ENCODE measurements around the gene GNG12.

Gene GNG12

GRCh38 chr1:67755160-67755559 is 78.1 kb downstream of the GNG12 start:
- no peak for TF ChIP-seq MAX (IDR thresholded peaks at IDR 0.05; ENCODE audit: low read depth, low read length)
- TF ChIP-seq POLR2A (IDR thresholded peaks at IDR 0.05; ENCODE audit: extremely low read depth, insufficient read length) = no peak
- TF ChIP-seq MYC (IDR thresholded peaks at IDR 0.05; ENCODE audit: low read depth, low read length) = no peak
- TF ChIP-seq CTCF (IDR thresholded peaks at IDR 0.05; ENCODE audit: low read depth, low read length) = no peak
- no peak for DNase-seq (ENCODE audit: low read depth)
- no peak overlapping the region for H3K4me3 ChIP-seq (ENCODE audit: low read depth, low read length)

GRCh38 chr1:67754526-67754920 is 78.7 kb downstream of the GNG12 start:
- TF ChIP-seq CTCF (IDR thresholded peaks at IDR 0.05; ENCODE audit: low read depth, low read length) (no peak), MAX (IDR thresholded peaks at IDR 0.05; ENCODE audit: low read depth, low read length) (no peak), POLR2A (IDR thresholded peaks at IDR 0.05; ENCODE audit: extremely low read depth, insufficient read length) (no peak), MYC (IDR thresholded peaks at IDR 0.05; ENCODE audit: low read depth, low read length) (no peak)
- no peak for DNase-seq (ENCODE audit: low read depth)
- no peak overlapping the region for H3K4me3 ChIP-seq (ENCODE audit: low read depth, low read length)

- no peak overlapping the region for H3K4me3 ChIP-seq (ENCODE audit: low read depth, low read length)
- DNase-seq (ENCODE audit: low read depth) = no peak
- TF ChIP-seq MAX (IDR thresholded peaks at IDR 0.05; ENCODE audit: low read depth, low read length) = no peak
These were observed 79.3 kb downstream of the GNG12 start for GRCh38 chr1:67753776-67754525.

- H3K4me3 ChIP-seq (ENCODE audit: low read depth, low read length) = no peak overlapping the region
- TF ChIP-seq MYC (IDR thresholded peaks at IDR 0.05; ENCODE audit: low read depth, low read length) (no peak), MAX (IDR thresholded peaks at IDR 0.05; ENCODE audit: low read depth, low read length) (no peak), POLR2A (IDR thresholded peaks at IDR 0.05; ENCODE audit: extremely low read depth, insufficient read length) (no peak), CTCF (IDR thresholded peaks at IDR 0.05; ENCODE audit: low read depth, low read length) (no peak)
These were observed 81.0 kb downstream of the GNG12 start for GRCh38 chr1:67752306-67752705.

GRCh38 chr1:67750691-67751054 is 82.6 kb downstream of the GNG12 start:
- TF ChIP-seq MAX (IDR thresholded peaks at IDR 0.05; ENCODE audit: low read depth, low read length) (no peak), POLR2A (IDR thresholded peaks at IDR 0.05; ENCODE audit: extremely low read depth, insufficient read length) (no peak), MYC (IDR thresholded peaks at IDR 0.05; ENCODE audit: low read depth, low read length) (no peak), CTCF (IDR thresholded peaks at IDR 0.05; ENCODE audit: low read depth, low read length) (no peak)
- no peak for DNase-seq (ENCODE audit: low read depth)
- no peak overlapping the region for H3K4me3 ChIP-seq (ENCODE audit: low read depth, low read length)

More at GRCh38 chr1:67752306-67752705, 81.0 kb downstream of the GNG12 start:
- DNase-seq (ENCODE audit: low read depth) = no peak

GRCh38 chr1:67749844-67750690 is 83.2 kb downstream of the GNG12 start:
- TF ChIP-seq CTCF (IDR thresholded peaks at IDR 0.05; ENCODE audit: low read depth, low read length) (no peak), MYC (IDR thresholded peaks at IDR 0.05; ENCODE audit: low read depth, low read length) (no peak), MAX (IDR thresholded peaks at IDR 0.05; ENCODE audit: low read depth, low read length) (no peak), POLR2A (IDR thresholded peaks at IDR 0.05; ENCODE audit: extremely low read depth, insufficient read length) (no peak)
- DNase-seq (ENCODE audit: low read depth) = no peak
- H3K4me3 ChIP-seq (ENCODE audit: low read depth, low read length) = no peak overlapping the region

Data from NB4 (cell line).